WTC11 (cell line): ENCODE measurements around the gene MEOX2.

ENCODE experiments used
- CTCF ChIP-seq: fragments of 200-600 bp; IDR thresholded peaks from 2 replicates; pipeline ENCODE4 v1.8.0; 2022; ENCODE audit warnings: antibody characterized with exemption
- E2F4 ChIP-seq: sonication (generic); formaldehyde crosslinking; IDR thresholded peaks from 2 replicates; pipeline ENCODE4 v1.8.1; 2022; ENCODE audit warnings: low read depth, mild to moderate bottlenecking, moderate library complexity, missing genetic modification reagents, borderline replicate concordance
- FOXK1 ChIP-seq: sonication (generic); formaldehyde crosslinking; IDR thresholded peaks from 2 replicates; pipeline ENCODE4 v1.8.0; 2022; ENCODE audit warnings: mild to moderate bottlenecking, moderate library complexity, missing genetic modification reagents
- FOXP4 ChIP-seq: sonication (generic); formaldehyde crosslinking; IDR thresholded peaks from 2 replicates; pipeline ENCODE4 v1.8.0; 2022; ENCODE audit warnings: mild to moderate bottlenecking, missing genetic modification reagents
- JUN ChIP-seq: sonication (generic); formaldehyde crosslinking; IDR thresholded peaks from 2 replicates; pipeline ENCODE4 v1.8.0; 2023; ENCODE audit warnings: mild to moderate bottlenecking, missing genetic modification reagents
- TEAD4 ChIP-seq: sonication (generic); formaldehyde crosslinking; IDR thresholded peaks from 2 replicates; pipeline ENCODE4 v1.8.0; 2022; ENCODE audit warnings: mild to moderate bottlenecking, missing genetic modification reagents

GRCh38 chr7:15601175-15601574, 85.3 kb downstream of the MEOX2 start:
- no peak for TF ChIP-seq E2F4 (CRISPR knock-in tag)
- TF ChIP-seq FOXP4 (CRISPR knock-in tag): no peak
- TF ChIP-seq CTCF: no peak
- TF ChIP-seq JUN (CRISPR knock-in tag): no peak
- TF ChIP-seq TEAD4 (CRISPR knock-in tag): no peak
- TF ChIP-seq FOXK1 (CRISPR knock-in tag): no peak
